HG02588 (cell line): ENCODE results near the gene SLC16A4.
A peak's percentile ranks its signal among the peaks of the same experiment; 100 is the strongest.
"Not testable (repeated sequence)": the region's sequence is repeated elsewhere in the genome, so short reads cannot be mapped to it uniquely, and the experiment has no call there.

Experiments used
- ATAC-seq: cut with Tn5 transposase; IDR thresholded peaks from one replicate; pipeline ENCODE4 v1.9.1; 2021; ENCODE audit warnings: mild to moderate bottlenecking, moderate library complexity; ENCODE audit not compliant: unreplicated experiment

The SLC16A4 gene

DNA sequence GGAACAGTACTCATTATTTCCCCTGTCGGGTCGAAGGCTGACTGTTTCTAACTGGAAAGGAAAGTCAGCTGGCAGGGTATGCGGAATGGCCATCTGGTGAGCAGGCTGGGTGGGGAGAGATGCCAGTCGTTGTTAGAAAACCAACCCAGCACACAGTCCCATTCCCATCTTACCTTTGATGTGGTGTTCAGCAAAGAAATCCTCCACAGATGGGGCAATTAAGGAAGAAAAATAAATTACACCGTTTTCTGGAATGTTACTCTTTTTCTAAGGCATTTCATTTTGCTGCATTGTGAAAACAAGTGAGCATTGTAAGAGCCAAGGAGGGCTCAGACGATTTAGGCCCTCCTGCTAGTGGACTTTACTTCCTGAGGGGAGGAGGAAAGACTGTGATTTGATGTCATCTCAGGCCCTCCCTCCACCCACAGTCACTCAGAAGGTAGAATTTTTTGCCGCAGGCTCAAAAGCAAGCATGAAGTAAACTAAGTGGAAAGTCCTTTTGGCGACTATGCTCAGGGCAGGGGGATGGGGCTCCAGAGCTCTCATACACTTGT lies at the start of gene SLC16A4:
TSS of gene SLC16A4 (minus strand) at position 335 of the 554 bp plus-strand sequence. CDS start 1,703 bp downstream, outside the sequence.
- no peak for ATAC-seq

DNA sequence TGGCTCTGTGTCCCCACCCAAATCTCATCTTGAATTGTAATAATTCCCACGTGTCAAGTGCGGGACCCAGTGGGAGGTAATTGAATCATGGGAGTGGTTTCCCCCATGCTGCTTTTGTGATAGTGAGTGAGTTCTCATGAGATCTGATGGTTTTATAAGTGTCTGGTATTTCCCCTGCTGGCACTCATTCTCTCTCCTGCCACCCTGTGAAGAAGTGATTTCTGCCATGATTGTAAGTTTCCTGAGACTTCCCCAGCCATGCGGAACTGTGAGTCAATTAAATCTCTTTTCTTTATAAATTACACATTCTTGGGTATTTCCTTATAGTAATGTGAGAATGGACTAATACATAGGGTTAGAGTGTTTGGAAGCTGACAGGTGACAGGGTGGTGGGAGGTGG lies 49.0 kb upstream of the SLC16A4 start:
- ATAC-seq = not testable (repeated sequence)

- ATAC-seq = no peak
Measured at GRCh38 chr1:110438893-110439292, 48.1 kb upstream of the SLC16A4 start.

GRCh38 chr1:110437645-110438299 lies 46.9 kb upstream of the SLC16A4 start:
- not testable (repeated sequence) for ATAC-seq

- ATAC-seq = no peak
Measured at GRCh38 chr1:110436635-110437034, 45.8 kb upstream of the SLC16A4 start.

DNA sequence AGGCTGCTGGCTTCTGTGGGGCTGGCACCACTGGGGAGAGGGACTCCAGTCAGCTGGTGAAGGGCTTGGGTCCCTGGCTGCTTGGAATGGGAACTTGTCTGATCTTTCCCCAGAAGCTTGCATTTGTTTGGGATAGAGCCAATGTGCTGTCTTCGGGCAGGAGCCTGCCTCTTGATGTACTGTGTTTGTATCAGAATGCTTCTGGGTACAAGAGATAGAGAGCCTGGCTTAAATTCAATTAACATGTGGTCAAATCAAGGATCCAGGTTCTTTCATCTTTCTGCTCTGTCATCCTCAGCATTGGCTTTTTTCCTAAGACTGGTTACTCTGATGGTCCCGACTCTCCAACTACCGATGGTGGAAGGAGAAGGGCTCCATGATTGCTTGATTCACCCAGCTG lies 44.1 kb upstream of the SLC16A4 start:
- no peak for ATAC-seq

- no peak for ATAC-seq
Measured at GRCh38 chr1:110433803-110434202, 43.0 kb upstream of the SLC16A4 start.

DNA sequence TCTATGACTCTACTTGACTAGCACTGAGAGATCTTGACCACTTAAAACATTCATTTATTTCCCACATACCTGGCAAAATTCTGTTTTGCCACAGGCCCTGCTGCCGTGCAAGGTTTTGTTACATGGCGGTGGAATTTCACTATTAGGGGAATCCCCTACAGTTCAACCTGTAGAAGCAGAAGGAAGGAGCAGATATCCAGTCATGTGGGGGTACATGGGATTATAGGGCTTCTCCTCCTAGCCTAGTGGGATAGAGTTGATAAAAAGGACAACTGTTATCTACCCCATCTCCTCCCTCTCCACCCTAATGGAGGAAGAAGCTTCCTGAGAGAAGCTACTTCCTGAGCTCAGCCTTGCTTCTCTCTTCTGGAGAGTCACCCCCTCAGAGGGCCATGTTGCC lies 42.4 kb upstream of the SLC16A4 start:
- ATAC-seq = no peak

- ATAC-seq = no peak
Measured at GRCh38 chr1:110430901-110431300, 40.1 kb upstream of the SLC16A4 start.

GRCh38 chr1:110430366-110430765 lies 39.5 kb upstream of the SLC16A4 start:
- ATAC-seq = no peak

DNA sequence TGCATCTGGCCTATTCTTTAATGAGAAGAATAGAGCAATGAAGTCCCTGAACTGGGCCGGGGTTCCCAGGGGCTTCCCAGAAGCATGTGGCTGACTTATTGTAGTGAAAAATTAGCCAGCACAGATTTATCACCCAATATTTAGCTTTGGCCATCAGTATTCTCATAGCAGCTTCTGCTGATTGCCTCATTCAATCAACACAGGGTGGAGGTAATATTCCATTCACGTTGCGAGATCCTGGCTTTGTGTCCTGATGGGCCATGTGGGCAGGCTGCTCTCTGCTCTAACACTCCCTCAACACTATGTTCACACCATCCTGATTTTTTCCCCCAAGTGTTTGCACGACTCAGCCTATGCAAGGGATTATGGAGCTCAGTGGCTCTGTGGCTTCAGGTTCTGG lies 38.1 kb upstream of the SLC16A4 start:
- no peak for ATAC-seq

DNA sequence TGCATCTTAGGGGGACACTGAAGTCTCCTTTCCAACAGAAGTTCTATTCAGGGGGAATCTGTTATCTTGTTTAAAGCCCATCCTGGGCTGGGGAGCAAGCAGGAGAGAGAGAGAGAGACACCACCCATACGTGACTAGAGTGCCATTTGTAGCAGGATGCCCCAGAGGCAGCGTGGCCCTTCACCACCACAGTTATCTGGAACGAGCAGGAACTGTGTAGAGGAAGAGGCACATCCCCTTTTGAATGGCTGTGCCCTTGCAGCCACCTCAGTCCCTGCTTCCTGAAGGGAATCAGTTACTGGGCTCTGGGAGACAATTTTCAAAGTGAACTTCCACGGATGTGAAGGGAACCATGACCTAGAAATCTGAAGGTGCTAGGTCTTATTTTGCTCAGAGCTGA lies 36.0 kb upstream of the SLC16A4 start:
- no peak for ATAC-seq

- no peak for ATAC-seq
Measured at GRCh38 chr1:110425612-110426152, 34.9 kb upstream of the SLC16A4 start.

GRCh38 chr1:110424699-110425611 lies 34.1 kb upstream of the SLC16A4 start:
- no peak for ATAC-seq

DNA sequence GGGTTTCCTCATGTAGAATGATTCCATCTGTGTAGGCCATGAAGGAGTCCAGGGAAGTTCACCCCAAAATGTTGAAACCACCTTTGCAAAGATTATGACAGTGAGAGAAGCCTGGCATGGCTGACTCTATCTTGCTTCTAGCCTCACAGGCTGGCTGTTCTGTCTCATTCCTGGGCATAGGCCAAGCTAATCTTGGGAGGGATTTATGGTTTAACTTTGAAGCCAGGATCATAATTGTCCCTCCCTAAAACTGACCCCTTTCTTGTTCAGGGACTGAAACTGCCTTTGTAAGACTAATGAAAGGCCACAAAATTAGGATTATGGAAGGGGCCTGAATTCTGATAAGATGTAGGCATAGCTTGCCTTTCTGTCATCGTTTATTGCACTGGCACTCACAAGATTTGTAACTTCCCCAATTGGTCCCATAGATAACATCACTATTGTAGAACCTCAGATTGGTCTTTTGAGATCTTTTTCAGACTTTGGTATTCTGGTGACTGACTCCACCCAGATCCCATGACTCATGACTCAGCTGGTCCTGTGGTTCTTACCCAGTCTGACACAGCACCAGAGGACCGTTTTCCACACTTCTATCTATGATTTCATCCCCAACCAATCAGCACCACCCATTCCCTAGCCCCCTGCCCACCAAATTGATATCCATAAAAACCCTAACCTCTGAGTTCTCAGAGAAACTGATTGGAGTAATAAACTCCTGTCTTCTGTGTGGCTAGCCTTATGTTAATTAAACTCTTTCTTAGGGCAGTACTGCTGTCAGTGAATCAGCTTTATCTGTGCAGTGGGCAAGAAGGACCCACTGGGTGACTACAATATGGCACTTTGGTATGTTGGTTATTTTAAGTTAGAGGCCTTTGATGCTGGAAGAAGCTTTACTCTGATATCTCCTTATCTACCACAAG lies 30.3 kb upstream of the SLC16A4 start:
- ATAC-seq = no peak

DNA sequence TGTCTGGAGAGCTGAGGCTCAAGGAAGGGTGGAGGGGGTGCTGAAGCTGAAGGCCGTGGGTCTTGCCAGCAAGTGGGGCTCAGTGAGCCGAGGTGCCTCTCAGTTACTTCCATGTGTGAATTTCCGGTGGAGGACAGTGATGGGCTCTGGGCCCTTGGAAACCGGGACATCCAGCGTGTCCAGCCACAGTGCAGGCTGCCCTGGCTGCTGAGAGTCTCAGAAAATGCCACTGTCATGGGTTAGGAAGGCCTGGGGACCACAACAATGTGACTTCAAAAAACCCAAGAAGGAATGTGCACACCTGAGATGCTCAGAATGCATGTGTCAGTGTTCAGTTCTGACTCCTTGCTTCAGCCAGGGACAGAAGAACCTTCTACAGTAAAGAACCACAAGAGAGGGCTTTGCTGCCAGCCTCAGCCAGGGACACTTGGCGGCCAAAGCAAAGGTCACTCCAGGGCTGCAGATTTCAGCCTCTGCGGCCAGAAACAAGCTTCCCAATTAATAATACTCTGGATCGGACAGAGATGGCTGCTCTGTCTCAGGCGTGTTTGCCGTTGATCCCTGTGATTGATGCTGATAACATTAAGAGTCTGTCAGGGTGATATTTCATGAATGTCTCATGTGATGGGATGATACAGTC lies 29.3 kb upstream of the SLC16A4 start:
- no peak for ATAC-seq

GRCh38 chr1:110418729-110419128 lies 27.9 kb upstream of the SLC16A4 start:
- no peak for ATAC-seq

GRCh38 chr1:110413045-110413444 lies 22.2 kb upstream of the SLC16A4 start:
- ATAC-seq = not testable (repeated sequence)

- ATAC-seq = peak; percentile 36
Measured at GRCh38 chr1:110412576-110412975, 21.8 kb upstream of the SLC16A4 start.

GRCh38 chr1:110411173-110411735 lies 20.4 kb upstream of the SLC16A4 start:
- no peak for ATAC-seq
